ENCODE data around the gene NMT1.

Gene NMT1

DNA sequence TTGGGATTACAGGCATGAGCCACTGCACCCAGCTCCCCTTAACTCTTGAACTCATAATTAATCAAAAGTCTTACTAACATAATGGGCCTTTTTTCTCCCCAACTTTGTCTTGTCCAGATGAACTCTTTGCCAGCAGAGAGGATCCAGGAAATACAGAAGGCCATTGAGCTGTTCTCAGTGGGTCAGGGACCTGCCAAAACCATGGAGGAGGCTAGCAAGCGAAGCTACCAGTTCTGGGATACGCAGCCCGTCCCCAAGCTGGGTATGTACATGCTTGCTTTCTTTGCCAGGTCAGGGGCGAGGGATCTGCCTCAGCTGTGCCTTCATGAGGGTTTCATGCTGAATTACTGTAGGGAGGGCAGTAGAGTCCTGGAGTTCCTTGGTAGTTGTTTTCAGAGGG lies 25.3 kb downstream of the NMT1 start:
- Histone ChIP-seq H3K79me2 (ENCODE audit: insufficient read depth, low read length) (peaks cover 6% of the 10 kb centered on the region; the same call in 1 of the 2 replicates), H3K36me3 (ENCODE audit: insufficient read depth, low read length) (peaks cover 95% of the 10 kb centered on the region), H3K9ac (ENCODE audit: low read depth, low read length) (no peak overlapping the region), H3K9me3 (ENCODE audit: insufficient read depth, low read length, severe bottlenecking) (no peaks in the 10 kb centered on the region), H3K4me1 (ENCODE audit: insufficient read depth, low read length) (no peaks in the 10 kb centered on the region), H3K4me3 (ENCODE audit: low read depth in 1 of 2, low read length in 2 of 2) (no peak overlapping the region), H2AFZ (ENCODE audit: low read depth, low read length) (no peak overlapping the region), H3K27me3 (ENCODE audit: insufficient read depth, low read length, poor library complexity) (no peaks in the 10 kb centered on the region), H3K4me2 (ENCODE audit: insufficient read depth, low read length) (no peak overlapping the region), H4K20me1 (ENCODE audit: insufficient read depth, low read length) (peaks cover 9% of the 10 kb centered on the region; the same call in 1 of the 2 replicates), H3K27ac (ENCODE audit: low read length) (no peak overlapping the region)
- DNase-seq (no peak), ATAC-seq (ENCODE audit: insufficient read depth, low read depth) (no peak)
- TF ChIP-seq, protein P1, sequence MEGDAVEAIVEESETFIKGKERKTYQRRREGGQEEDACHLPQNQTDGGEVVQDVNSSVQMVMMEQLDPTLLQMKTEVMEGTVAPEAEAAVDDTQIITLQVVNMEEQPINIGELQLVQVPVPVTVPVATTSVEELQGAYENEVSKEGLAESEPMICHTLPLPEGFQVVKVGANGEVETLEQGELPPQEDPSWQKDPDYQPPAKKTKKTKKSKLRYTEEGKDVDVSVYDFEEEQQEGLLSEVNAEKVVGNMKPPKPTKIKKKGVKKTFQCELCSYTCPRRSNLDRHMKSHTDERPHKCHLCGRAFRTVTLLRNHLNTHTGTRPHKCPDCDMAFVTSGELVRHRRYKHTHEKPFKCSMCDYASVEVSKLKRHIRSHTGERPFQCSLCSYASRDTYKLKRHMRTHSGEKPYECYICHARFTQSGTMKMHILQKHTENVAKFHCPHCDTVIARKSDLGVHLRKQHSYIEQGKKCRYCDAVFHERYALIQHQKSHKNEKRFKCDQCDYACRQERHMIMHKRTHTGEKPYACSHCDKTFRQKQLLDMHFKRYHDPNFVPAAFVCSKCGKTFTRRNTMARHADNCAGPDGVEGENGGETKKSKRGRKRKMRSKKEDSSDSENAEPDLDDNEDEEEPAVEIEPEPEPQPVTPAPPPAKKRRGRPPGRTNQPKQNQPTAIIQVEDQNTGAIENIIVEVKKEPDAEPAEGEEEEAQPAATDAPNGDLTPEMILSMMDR (IDR thresholded peaks at IDR 0.05; ENCODE audit: borderline replicate concordance, extremely low read depth, low read length, poor library complexity, severe bottlenecking) = no peak
- no peak for TF ChIP-seq EZH2 (IDR thresholded peaks at IDR 0.05; ENCODE audit: borderline replicate concordance, low read depth, low read length, severe bottlenecking)

DNA sequence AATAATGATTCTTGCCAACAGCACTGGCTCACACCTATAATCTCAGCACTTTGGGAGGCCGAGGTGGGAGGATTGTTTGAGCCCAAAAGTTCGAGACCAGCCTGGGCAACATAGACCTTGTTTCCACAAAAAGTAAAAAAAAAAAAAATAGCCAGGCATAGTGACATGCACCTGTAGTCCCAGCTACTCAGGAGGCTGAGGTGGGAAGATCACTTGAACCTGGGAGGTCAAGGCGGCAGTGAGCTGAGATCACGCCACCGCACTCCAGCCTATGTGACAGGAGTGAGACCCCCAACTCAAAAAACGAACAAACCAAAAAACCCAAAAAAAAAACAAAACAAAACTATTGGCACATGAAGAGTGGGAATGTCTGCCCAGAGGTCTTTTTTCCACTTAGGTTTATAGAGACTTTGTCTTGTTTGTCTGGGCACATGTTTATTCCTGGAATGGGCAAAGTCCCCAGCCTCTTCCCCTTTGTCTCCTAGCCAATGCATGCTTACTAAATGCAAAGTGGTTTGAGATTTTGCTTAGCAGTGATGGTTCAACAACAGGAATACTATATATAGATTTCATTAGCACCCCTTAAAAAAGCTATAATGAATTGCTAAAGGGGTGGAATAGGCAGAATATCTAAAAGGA lies 25.9 kb downstream of the NMT1 start:
- H3K36me3 ChIP-seq (ENCODE audit: insufficient read depth, low read length) = peaks cover 95% of the 10 kb centered on the region
- no peak overlapping the region for H3K27ac ChIP-seq (ENCODE audit: low read length)
- H3K27me3 ChIP-seq (ENCODE audit: insufficient read depth, low read length, poor library complexity) = no peaks in the 10 kb centered on the region
- ATAC-seq (ENCODE audit: insufficient read depth, low read depth) (no peak), DNase-seq (no peak)
- H3K9ac ChIP-seq (ENCODE audit: low read depth, low read length) = no peak overlapping the region
- no peak overlapping the region for H2AFZ ChIP-seq (ENCODE audit: low read depth, low read length)
- H3K4me2 ChIP-seq (ENCODE audit: insufficient read depth, low read length) = no peak overlapping the region
- H4K20me1 ChIP-seq (ENCODE audit: insufficient read depth, low read length) = peaks cover 9% of the 10 kb centered on the region; the same call in 1 of the 2 replicates
- H3K79me2 ChIP-seq (ENCODE audit: insufficient read depth, low read length) = peaks cover 4% of the 10 kb centered on the region; the same call in 1 of the 2 replicates
- H3K4me3 ChIP-seq (ENCODE audit: low read depth in 1 of 2, low read length in 2 of 2) = no peak overlapping the region
- TF ChIP-seq EZH2 (IDR thresholded peaks at IDR 0.05; ENCODE audit: borderline replicate concordance, low read depth, low read length, severe bottlenecking) = no peak
- TF ChIP-seq, protein P1 (IDR thresholded peaks at IDR 0.05; ENCODE audit: borderline replicate concordance, extremely low read depth, low read length, poor library complexity, severe bottlenecking) = no peak
- no peaks in the 10 kb centered on the region for H3K9me3 ChIP-seq (ENCODE audit: insufficient read depth, low read length, severe bottlenecking)
- H3K4me1 ChIP-seq (ENCODE audit: insufficient read depth, low read length) = no peaks in the 10 kb centered on the region

DNA sequence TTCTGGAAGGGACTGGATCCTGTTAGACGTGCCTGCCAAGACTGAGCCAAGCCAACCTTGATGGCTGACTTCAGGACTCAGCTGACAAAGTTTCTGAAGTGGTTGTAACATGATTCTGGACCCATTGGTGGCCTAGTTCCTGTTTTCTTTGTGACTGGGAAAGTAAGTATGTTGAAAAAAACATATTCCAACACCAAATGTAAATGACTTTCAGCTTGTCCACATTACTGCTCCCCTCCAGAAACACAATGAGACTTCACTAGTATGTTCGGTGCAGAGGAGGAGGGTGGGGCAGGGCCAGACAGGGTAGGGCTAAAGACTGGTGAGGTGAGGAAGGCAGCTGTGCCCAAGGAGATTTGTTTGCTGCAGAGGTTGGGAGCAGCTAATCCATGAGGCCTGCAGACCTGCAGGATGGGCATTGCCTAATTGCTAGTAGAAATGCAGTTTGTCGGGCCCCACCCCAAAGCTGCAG lies 26.4 kb downstream of the NMT1 start:
- no peak overlapping the region for H3K9ac ChIP-seq (ENCODE audit: low read depth, low read length)
- no peak overlapping the region for H3K27ac ChIP-seq (ENCODE audit: low read length)
- no peaks in the 10 kb centered on the region for H3K27me3 ChIP-seq (ENCODE audit: insufficient read depth, low read length, poor library complexity)
- H3K36me3 ChIP-seq (ENCODE audit: insufficient read depth, low read length) = peaks cover 93% of the 10 kb centered on the region
- no peak overlapping the region for H3K4me2 ChIP-seq (ENCODE audit: insufficient read depth, low read length)
- DNase-seq = no peak
- H3K4me3 ChIP-seq (ENCODE audit: low read depth in 1 of 2, low read length in 2 of 2) = no peak overlapping the region
- H3K79me2 ChIP-seq (ENCODE audit: insufficient read depth, low read length) = peaks cover 2% of the 10 kb centered on the region; the same call in 1 of the 2 replicates
- no peak for TF ChIP-seq EZH2 (IDR thresholded peaks at IDR 0.05; ENCODE audit: borderline replicate concordance, low read depth, low read length, severe bottlenecking)
- TF ChIP-seq, protein P1 (IDR thresholded peaks at IDR 0.05; ENCODE audit: borderline replicate concordance, extremely low read depth, low read length, poor library complexity, severe bottlenecking) = no peak
- peaks cover 9% of the 10 kb centered on the region; the same call in 1 of the 2 replicates for H4K20me1 ChIP-seq (ENCODE audit: insufficient read depth, low read length)
- H3K9me3 ChIP-seq (ENCODE audit: insufficient read depth, low read length, severe bottlenecking) = no peaks in the 10 kb centered on the region
- H3K4me1 ChIP-seq (ENCODE audit: insufficient read depth, low read length) = no peaks in the 10 kb centered on the region
- ATAC-seq (ENCODE audit: insufficient read depth, low read depth) = no peak
- H2AFZ ChIP-seq (ENCODE audit: low read depth, low read length) = no peak overlapping the region
